HG03432 (cell line): ENCODE results near the gene SMYD3.
"Not testable (repeated sequence)": the region's sequence is repeated elsewhere in the genome, so short reads cannot be mapped to it uniquely, and the experiment has no call there.

Experiments used
- ATAC-seq: cut with Tn5 transposase; IDR thresholded peaks from one replicate; pipeline ENCODE4 v1.9.1; 2021; ENCODE audit warnings: mild to moderate bottlenecking, moderate library complexity; ENCODE audit not compliant: unreplicated experiment

The SMYD3 gene

DNA sequence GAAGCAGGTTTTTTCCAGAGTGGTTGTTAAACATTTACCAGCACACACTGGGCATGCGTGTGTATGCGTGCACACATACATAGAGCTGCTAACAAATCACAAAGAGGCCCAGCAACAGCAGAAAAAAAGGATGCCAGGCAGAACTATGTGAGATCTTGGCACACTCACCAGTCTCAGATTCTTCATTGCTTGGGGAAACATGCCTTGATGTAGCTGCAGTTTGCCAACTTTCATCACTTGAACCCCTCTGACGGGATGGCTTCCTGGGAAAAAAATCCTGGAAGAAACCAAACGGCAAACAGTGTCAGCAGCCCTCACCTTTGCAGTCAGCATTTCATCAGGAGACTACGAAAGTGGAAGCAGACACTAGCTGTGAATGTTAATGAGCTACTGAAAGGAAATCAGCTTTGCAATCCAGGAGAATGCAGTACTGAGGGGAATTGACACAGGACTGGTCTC, 743.2 kb downstream of the SMYD3 start:
- no peak for ATAC-seq

DNA sequence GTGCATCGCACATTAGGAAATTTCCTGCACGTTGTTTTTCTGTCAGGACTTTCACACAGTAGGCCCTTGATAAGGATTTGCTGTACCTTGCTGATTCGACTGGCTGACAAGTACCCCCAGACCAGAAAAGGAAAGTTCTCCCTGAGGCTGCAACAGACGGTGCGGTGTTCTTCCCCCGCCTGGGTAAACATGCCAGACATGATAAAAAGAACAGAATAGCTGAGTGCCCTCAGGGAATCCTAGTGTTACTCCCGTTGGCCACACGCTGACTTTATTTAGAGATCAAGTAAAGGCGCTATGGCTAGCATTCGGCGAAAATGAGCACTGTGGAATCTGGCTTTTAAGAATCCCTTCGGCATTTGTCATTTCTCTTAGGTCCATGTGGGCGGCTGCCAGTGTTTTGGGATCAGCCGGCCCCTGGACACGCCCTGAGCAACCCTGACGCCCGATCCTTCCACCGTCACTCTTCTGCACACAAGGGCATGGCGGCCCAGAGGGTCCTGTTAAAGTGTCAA, 744.6 kb downstream of the SMYD3 start:
- no peak for ATAC-seq

DNA sequence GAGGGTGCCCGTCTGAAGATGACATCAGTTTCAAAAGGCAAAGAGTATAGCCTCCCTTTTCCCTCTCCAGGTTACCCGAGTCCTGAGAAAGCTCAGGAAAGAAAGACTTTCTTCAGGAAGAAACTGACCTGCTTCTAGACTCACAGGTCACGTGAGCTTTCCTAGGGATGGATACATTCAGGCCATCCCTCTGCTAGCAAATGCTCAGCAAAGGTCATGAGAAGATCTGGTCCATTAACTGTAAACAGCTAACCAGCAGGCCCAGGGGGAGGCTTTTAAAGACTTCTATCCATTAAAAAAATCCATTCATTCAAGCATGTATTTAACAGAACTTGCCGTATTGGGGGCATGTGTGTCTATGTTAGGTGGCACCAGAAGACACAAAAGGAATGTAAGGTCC, 746.8 kb downstream of the SMYD3 start:
- no peak for ATAC-seq

DNA sequence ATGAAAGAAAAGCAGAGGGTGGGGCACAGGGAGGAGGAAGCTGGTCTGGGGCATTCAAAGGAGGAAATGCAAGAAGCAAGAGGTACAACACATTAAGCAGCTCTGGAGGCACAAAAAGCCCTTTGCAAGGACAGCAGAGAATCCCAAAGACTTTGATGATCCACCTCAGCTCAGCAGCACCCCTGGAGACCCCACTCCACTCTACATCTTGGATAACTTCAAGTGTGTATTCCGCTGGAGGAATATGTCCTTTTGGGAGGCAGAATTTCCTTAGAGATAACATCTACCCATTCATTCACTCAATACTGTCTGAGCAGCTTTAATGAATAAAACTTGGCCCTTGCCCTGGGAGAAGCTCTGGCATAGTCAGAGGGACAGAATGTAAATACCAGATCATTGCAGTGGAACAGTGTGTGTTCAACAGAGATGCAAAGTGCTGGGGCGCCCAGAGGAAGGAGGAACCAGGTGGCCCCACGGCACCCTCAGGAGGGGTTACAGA, 752.6 kb downstream of the SMYD3 start:
- no peak for ATAC-seq

DNA sequence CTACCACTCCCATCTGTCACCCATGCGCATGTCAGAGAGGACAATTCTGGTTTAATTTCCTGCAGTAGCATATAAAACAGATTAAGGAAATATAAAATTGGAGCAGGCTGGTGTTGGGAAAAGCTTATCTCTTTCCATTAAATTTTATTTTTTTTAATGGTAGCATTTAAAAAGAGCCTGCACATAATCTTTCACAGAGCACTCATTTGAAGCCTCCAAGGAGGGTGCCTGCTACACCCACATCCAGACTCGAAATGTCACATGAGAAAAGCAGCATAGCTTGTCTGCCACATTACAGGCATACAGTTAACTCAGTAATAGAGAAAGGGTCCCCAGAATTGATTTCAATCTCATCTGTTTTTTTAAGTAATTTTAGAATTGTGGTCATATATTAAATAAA, 753.3 kb downstream of the SMYD3 start:
- ATAC-seq = no peak

DNA sequence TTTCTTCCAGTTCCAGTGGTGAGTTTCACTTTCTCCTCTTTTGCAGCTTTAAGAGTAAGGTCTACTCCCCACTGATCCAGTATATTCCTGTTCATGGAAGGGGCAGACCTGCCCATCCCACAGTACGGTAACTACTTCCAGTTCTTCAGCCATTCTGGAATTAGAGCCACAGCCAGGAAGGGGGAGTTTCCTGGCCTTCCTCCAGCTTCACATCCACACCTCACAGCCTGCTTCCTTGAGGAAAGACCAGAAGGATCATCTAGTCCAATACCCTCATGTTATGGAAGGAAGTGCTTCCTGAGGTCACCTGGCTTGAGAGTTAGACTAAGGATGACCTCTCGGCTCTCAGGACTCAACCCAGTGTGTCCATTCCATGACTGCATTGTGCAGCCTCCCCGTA, 754.5 kb downstream of the SMYD3 start:
- ATAC-seq = no peak

DNA sequence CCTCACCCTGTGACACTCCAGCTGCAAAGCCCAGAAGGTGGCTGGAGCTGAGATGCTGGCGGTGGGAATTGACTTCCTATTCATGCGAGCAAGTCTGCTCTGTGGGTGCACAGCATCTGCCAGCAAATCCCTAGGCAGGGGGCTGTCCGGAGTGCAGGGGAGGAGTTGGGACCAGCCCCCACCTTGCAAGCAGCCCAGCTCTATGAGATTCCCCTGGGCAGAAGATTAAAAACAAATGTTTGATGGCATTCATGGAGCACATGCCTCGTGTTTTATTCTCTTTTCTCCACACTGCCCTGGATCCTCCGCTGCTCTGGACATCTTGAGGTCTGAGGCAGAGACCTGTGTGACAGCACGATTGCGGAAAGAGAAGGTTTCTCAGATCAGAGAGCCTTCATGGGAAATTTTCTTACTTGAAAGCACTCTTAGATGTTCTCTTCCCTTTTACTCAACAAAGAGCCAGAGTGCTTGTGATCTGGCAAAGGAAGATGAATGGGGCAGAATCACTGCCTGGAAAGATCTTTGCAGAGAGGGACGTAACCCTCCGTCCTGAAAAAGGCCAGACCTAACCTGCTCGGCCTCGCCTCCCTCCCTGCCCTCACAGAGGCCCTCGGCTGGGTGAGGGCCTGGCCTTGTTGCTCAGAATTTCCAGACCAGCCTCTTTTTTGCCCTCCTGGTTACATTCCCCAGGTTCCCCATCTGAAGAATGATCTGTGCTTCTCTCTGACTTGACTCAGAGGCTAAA, 755.2 kb downstream of the SMYD3 start:
- ATAC-seq = no peak

DNA sequence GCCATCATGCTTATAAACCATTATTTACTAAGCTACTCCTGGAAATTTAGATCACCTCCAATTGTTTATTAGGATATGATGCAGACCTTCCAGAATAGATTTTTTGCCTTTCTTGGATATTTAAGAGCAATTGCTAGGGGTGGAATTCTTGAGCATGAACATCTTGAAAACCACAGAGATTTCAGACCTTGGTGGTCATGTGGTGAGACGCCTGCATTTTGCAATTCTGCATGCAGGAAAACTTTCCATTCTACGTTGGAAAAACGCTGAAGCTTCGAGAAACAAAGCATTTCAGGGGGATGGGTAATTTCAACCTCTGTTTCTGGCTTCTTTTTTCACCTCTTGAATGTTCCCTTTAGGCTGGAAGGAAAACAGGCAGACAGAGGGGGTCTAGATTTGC, 756.0 kb downstream of the SMYD3 start:
- ATAC-seq = no peak

DNA sequence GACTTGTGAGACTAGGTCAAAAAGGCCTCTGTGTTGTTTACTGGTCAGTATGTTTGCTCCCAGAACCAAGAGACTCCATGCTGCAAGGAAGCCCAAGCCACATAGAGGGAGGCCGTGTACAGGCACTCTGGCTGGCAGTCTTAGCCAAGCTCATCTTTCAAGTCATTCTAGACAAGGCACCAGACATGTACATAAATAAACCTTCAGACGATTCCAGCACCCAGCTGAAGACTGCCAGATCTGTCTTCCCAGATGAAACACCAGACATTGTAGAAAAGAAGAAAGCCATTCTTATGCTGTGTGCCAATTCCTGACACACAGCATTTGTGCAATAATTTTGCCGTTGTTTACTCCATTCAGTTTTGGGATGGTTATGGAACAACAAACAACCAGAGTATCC, 756.8 kb downstream of the SMYD3 start:
- ATAC-seq = no peak

DNA sequence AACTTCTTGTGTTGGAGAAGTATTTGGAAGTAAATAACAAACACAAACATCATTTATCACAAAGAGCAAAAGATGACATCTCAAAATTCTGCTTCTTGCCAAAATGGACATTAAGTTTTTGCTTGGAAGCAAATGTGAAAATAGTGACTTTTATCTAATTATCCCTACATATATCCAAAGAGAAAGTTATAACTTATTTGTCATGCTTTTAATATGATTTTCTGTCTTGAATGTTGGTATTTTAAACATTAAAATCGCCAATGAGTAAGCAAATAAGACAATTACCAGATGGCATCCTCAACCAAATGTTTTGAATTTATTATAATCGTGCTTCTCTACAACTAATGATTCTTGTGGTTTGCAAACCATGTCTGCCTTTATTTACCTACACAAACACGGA, 758.0 kb downstream of the SMYD3 start:
- no peak for ATAC-seq

DNA sequence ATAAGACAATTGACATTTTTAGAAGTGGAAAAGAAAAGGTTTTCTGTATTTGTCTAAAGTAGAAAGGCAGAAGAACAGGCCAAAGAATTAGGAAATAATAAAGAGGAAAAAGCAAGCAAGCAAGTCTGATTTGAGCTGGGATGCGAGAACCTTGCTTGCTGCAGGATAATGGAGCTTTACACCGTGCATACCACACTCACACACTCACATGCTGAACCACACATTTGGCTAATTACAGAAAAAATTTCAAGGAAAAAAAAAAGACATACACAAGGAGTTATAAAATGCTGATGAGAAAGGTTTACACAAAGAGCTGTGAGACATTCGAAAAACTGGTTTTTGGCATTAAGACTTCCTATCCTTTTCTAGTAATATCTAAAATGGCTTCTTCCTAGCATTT, 758.4 kb downstream of the SMYD3 start:
- no peak for ATAC-seq

DNA sequence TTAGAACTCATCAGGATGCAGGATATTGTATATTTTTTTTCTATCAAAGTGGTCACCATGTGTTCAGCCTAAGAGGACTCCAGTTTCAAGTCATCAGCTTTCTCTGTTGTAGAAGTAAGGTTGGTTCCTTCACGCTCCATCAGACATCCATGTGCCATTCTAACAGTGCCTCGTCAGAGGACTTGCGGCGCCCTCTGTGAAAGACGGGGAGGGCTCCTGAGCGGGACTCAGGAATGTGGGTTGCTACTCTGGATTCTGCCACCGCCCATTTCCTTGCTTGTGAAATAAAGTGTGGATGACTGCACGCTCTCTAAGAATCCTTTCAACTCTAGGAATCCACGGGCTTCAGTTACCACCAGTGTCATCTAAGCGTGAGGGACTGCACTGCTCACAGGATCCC, 758.8 kb downstream of the SMYD3 start:
- no peak for ATAC-seq

DNA sequence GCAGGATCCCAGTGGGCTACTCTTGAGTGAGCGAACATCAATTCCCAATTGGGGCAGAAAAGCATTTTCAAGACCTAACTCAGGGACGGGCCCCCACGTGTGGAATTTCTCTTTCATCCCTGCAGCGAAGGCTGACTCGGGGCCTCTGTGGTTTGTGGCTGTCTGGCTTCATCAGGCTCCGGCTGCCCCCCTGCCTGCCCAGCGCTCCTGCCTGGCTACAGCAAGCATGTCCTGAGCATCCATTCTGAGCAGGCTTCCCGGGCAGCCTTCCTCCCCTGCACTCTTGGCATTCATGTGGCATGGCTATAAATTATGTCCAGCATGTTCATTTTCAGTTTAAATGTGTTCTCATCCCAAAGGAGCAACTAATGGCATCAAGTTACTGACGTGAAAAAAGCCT, 764.2 kb downstream of the SMYD3 start:
- ATAC-seq = no peak

DNA sequence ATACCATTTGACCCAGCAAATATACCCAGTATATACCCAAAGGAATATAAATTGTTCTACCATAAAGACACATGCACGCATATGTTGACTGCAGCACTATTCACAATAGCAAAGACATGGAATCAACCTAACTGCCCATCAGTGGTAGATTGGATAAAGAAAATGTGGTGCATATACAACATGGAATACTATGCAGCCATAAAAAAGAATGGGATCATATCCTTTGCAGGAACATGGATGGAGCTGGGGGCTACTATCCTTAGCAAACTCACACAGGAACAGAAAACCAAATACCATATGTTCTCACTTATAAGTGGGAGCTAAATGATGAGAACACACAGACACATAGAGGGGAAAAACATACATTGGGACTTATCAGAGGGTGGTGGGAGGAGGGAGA, 766.7 kb downstream of the SMYD3 start:
- not testable (repeated sequence) for ATAC-seq

DNA sequence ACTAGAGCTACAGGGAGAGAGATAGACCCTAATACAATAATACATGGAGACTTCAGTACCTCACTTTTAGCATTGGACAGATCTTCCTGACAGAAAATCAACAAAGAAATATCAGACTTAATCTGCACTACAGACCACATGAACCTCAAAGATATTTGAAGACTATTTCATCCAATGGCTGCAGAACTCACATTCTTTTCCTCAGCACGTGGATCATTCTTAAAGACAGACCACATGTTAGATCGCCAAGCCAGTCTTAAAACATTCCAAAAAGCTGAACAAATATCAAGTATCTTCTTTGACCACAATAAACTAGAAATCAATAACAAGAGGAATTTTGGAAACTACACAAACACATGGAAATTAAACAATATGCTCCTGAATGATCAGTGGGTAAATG, 776.3 kb downstream of the SMYD3 start:
- no peak for ATAC-seq

DNA sequence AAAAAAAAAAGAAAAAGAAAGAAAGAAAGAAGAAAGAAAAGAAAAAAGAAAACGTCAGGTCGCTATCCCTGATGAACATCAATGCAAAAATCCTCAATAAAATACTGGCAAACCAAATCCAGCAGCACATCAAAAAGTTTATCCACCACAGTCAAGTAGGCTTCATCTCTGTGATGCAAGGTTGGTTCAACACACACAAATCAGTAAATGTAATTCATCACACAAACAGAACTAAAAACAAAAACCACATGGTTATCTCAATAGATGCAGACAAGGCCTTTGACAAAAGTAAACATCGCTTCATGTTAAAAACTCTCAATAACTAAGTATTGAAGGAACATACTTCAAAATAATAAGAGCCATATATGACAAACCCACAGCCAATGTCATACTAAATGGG, 779.0 kb downstream of the SMYD3 start:
- not testable (repeated sequence) for ATAC-seq

DNA sequence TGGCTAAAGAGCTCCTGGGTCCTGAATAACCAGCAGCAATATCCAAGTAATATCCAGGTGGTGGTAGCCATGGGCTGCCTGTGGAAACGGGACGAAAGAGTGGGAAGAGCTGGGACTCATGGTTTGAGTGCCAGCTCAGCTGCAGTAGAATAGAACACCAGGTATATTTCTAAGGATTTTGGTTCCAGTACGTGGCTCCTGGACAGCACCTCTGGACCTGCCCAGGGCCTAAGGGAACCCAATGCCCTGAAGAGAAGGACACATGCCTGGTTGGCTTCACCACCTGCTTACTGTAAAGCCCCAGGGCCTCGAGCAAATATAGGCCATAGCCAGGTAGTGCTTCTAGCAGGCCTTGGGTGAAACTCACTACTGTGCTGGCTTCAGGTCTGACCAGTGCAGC, 785.6 kb downstream of the SMYD3 start:
- ATAC-seq = no peak

DNA sequence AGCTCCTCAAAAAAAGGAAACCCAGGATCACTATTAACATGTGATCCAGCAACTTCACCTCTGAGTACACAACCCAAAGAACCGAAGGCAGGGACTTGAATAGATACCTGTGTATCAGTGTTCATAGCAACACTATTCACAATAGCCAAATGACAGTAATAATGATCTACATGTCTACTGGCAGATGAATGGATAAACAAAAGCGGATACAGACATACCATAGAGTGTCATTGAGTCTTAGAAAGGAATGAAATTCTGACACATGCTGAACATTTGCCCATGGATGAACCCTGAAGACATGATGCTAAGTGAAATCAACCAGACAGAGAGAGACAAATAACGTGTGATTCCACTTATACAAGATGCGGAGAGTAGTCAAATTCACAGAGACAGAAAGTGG, 788.1 kb downstream of the SMYD3 start:
- no peak for ATAC-seq

DNA sequence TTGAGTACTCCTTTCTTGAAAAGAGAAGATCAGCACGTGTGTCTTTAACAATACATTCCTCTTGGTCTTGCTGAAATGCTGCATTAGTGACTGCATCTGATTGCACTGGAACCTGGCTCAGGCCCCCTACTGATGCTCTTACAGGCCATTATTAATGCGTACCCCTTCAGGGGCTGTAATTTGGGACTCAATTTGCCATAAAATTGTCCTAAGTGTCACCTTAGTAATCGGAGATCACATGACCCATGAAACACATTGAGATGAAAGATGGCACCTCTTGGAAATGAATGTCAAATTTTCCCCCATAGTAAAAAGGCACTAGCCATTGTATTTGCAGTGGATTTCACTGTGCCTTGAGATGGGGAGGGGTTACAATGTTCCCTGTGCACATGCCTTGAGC, 789.0 kb downstream of the SMYD3 start:
- no peak for ATAC-seq

DNA sequence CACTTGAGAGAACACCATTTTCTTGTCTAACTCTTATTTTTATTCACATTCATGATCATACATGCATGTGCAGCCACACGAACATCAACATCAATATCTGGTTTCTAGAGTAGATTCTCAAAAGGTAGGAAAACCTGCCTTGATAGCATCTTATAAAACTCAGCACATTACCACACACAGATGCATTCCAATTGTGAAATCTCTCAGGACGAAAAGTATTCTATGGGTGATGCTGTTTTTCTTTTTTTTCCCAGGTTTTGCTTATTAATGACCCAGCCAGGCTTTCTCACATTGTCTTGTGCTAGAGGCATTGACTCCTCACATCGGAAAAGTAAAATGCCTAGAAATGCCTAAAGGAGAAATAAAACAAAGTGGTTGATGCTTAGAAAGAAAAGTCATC, 789.5 kb downstream of the SMYD3 start:
- no peak for ATAC-seq

DNA sequence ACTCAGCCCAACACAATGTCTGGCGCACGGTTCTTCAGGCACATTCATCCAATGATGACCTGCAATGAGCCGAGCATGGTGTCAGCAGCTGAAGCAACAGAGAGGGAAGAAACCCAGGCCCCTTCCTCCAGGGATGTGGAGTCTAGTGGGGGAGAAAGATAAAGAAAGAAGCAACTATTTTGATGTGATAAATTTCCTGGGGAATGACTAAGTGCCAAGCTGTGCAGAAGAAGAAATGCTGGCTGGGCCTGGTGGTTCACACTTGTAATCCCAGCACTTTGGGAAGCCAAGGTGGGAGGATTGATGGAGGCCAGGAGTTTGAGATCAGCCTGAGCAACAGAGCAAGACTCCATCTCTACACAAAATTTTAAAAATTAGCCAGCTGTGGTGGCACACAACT, 790.5 kb downstream of the SMYD3 start:
- no peak for ATAC-seq

DNA sequence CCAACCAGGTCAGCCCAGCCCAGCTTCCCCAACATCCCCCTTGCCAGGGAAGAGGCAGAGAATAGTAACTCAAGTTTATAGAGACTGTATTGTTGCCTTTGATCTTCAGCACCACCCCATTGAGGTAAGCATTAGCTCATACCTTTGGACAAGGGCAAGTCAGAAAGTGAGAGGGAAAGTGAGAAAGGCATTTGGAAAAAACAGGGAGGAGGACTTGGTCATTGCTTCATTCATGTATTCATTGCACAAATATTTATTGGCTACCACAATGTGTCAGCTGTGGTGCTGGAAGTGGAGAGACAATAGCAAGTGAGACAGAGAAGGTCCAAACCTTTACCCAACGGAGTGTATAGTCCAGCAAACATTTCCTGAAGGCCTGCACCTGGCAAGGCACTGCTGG, 791.1 kb downstream of the SMYD3 start:
- no peak for ATAC-seq

DNA sequence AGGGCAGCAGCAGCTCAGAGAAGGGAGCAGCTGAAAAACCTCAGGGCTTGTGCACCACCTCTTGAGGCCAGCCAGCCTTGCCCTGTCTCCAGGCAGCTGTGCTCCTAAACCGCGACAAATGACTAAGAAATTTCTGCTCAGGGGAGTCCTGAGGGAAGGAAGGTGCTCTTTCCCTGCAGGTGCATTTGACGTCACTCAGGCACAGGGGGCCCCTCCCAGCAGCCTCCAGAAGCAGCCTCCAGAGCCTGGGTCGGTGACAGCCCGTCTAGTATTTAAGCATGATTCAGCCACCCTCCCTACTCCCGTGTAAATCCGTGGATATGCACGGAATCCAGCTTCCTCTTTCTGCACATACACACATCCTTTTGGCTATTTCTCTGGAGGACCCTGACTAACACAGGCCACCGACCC, 791.8 kb downstream of the SMYD3 start:
- no peak for ATAC-seq
